ENCODE data around the gene SERPINA5. TPM values are rescaled to one million over a fixed set of nuclear protein-coding genes. Genes with fewer than 3 reads are reported as not detected.

SERPINA5 gene
- total RNA-seq, 3 donors from 2014 or later (not counting 1 experiment from before 2014, with no cell fraction given): not detected

DNA sequence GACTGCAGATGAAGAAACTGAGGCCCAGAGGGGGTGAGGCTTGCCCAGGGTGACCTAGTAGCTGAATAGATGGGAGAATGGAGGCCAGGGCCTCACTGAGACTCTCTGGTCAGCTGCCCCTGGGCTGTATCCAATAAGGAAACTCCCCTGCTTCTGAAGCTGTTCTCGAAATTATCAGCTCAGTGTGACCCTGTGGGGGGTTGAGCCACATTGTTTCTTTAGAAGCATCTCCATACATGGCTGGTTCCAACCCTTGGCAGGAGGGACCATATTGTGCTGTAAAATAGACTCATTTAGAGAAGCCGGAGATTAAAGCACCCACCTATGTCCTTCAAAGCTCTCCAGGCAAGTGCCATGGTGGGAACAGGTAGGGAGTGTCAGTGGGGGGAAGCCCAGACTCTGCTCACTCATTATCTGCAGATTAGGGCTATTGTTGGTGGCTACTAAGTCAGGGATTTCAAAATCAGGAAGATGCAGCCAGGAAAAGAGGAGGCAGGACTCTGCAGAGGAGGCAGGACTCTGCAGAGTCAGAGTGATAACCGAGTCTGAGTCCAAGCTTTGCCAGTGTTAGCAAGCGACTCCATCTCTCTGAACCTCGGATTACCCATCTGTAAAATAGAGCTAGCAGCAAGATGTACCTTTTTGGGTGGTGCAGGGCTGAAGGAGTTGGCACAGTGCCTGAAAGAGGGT is 3.5 kb downstream of the SERPINA5 start:
- ATAC-seq (no peak), DNase-seq (no peak)
- no peaks in the 10 kb centered on the region for H3K9me3 Mint-ChIP-seq
- intact Hi-C loops (cut with micrococcal nuclease): no loop called here
- H3K4me3 Mint-ChIP-seq: no peak overlapping the region
- TF ChIP-seq, protein P1, sequence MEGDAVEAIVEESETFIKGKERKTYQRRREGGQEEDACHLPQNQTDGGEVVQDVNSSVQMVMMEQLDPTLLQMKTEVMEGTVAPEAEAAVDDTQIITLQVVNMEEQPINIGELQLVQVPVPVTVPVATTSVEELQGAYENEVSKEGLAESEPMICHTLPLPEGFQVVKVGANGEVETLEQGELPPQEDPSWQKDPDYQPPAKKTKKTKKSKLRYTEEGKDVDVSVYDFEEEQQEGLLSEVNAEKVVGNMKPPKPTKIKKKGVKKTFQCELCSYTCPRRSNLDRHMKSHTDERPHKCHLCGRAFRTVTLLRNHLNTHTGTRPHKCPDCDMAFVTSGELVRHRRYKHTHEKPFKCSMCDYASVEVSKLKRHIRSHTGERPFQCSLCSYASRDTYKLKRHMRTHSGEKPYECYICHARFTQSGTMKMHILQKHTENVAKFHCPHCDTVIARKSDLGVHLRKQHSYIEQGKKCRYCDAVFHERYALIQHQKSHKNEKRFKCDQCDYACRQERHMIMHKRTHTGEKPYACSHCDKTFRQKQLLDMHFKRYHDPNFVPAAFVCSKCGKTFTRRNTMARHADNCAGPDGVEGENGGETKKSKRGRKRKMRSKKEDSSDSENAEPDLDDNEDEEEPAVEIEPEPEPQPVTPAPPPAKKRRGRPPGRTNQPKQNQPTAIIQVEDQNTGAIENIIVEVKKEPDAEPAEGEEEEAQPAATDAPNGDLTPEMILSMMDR (IDR thresholded peaks at IDR 0.05): no peak
- H3K36me3 ChIP-seq (ENCODE audit: control insufficient read depth, insufficient read depth, low read length): no peaks in the 10 kb centered on the region
- no peaks in the 10 kb centered on the region for H3K4me1 Mint-ChIP-seq
- no peaks in the 10 kb centered on the region for H3K27me3 ChIP-seq (ENCODE audit: control insufficient read depth, insufficient read depth, low read length)
- H3K27ac ChIP-seq (ENCODE audit: low read length): no peak overlapping the region
- H3K36me3 Mint-ChIP-seq: no peaks in the 10 kb centered on the region
- no peak overlapping the region for H3K4me3 ChIP-seq (ENCODE audit: low read length)
- H3K27me3 Mint-ChIP-seq (ENCODE audit: low read depth in 2 of 2): no peaks in the 10 kb centered on the region
- whole genome bisulfite sequencing (ENCODE audit: insufficient coverage): 83% methylated on average over 5 of the region's 5 CpGs
- no peaks in the 10 kb centered on the region for H3K9me3 ChIP-seq (ENCODE audit: control insufficient read depth, insufficient read depth, low read length)
- no peak overlapping the region for H3K27ac Mint-ChIP-seq
- H3K4me1 ChIP-seq (ENCODE audit: control insufficient read depth, insufficient read depth, low read length): no peaks in the 10 kb centered on the region

GRCh38 chr14:94586635-94587034 is 5.4 kb downstream of the SERPINA5 start:
- Mint-ChIP-seq H3K4me3 (no peak overlapping the region), H3K9me3 (peaks cover 0 to 6% of the 10 kb centered on the region in 2 donors), H3K36me3 (no peaks in the 10 kb centered on the region), H3K27me3 (ENCODE audit: low read depth in 2 of 2) (no peaks in the 10 kb centered on the region), H3K4me1 (no peaks in the 10 kb centered on the region), H3K27ac (no peak overlapping the region)
- Histone ChIP-seq H3K27me3 (ENCODE audit: control insufficient read depth, insufficient read depth, low read length) (no peaks in the 10 kb centered on the region), H3K4me1 (ENCODE audit: control insufficient read depth, insufficient read depth, low read length) (no peaks in the 10 kb centered on the region), H3K9me3 (ENCODE audit: control insufficient read depth, insufficient read depth, low read length) (no peaks in the 10 kb centered on the region), H3K4me3 (ENCODE audit: low read length) (no peak overlapping the region), H3K36me3 (ENCODE audit: control insufficient read depth, insufficient read depth, low read length) (no peaks in the 10 kb centered on the region), H3K27ac (ENCODE audit: low read length) (no peak overlapping the region)
- 85% methylated on average over 4 of the region's 4 CpGs for WGBS (ENCODE audit: insufficient coverage)
- TF ChIP-seq, protein P1 (IDR thresholded peaks at IDR 0.05): no peak
- intact Hi-C loops (cut with micrococcal nuclease): no loop called here
- no peak for ATAC-seq
- no peak for DNase-seq

GRCh38 chr14:94588311-94588710 is 7.1 kb downstream of the SERPINA5 start:
- Histone ChIP-seq H3K9me3 (ENCODE audit: control insufficient read depth, insufficient read depth, low read length) (no peaks in the 10 kb centered on the region), H3K27me3 (ENCODE audit: control insufficient read depth, insufficient read depth, low read length) (no peaks in the 10 kb centered on the region), H3K27ac (ENCODE audit: low read length) (no peak overlapping the region), H3K4me1 (ENCODE audit: control insufficient read depth, insufficient read depth, low read length) (no peaks in the 10 kb centered on the region), H3K36me3 (ENCODE audit: control insufficient read depth, insufficient read depth, low read length) (no peaks in the 10 kb centered on the region), H3K4me3 (ENCODE audit: low read length) (no peak overlapping the region)
- DNase-seq (no peak), ATAC-seq (no peak)
- intact Hi-C loops (cut with micrococcal nuclease): no loop called here
- peaks cover 0 to 6% of the 10 kb centered on the region in 2 donors for H3K9me3 Mint-ChIP-seq
- H3K36me3 Mint-ChIP-seq: no peaks in the 10 kb centered on the region
- H3K27me3 Mint-ChIP-seq (ENCODE audit: low read depth in 2 of 2): no peaks in the 10 kb centered on the region
- H3K27ac Mint-ChIP-seq: no peak overlapping the region
- H3K4me3 Mint-ChIP-seq: no peak overlapping the region
- TF ChIP-seq, protein P1 (IDR thresholded peaks at IDR 0.05): no peak
- 79% methylated on average over 3 of the region's 4 CpGs for WGBS (ENCODE audit: insufficient coverage)
- no peaks in the 10 kb centered on the region for H3K4me1 Mint-ChIP-seq

- Mint-ChIP-seq H3K27me3 (ENCODE audit: low read depth in 2 of 2) (peaks cover 0 to 1% of the 10 kb centered on the region in 2 donors), H3K4me3 (no peak overlapping the region), H3K9me3 (peaks cover 0 to 6% of the 10 kb centered on the region in 2 donors), H3K4me1 (no peaks in the 10 kb centered on the region), H3K36me3 (no peaks in the 10 kb centered on the region), H3K27ac (no peak overlapping the region)
- TF ChIP-seq, protein P1 (IDR thresholded peaks at IDR 0.05): no peak
- H3K27me3 ChIP-seq (ENCODE audit: control insufficient read depth, insufficient read depth, low read length): no peaks in the 10 kb centered on the region
- no peaks in the 10 kb centered on the region for H3K9me3 ChIP-seq (ENCODE audit: control insufficient read depth, insufficient read depth, low read length)
- no peak for ATAC-seq
- no peak overlapping the region for H3K4me3 ChIP-seq (ENCODE audit: low read length)
- no peak overlapping the region for H3K27ac ChIP-seq (ENCODE audit: low read length)
- intact Hi-C loops (cut with micrococcal nuclease): no loop called here
- no peak for DNase-seq
- no peaks in the 10 kb centered on the region for H3K4me1 ChIP-seq (ENCODE audit: control insufficient read depth, insufficient read depth, low read length)
- no peaks in the 10 kb centered on the region for H3K36me3 ChIP-seq (ENCODE audit: control insufficient read depth, insufficient read depth, low read length)
Observed at GRCh38 chr14:94591073-94591472, 9.8 kb downstream of the SERPINA5 start.

Measured in natural killer cell (primary cell).